T-helper 1 cell treated with Interleukin-12 subunit alpha and Interleukin-12 subunit beta and Interleukin-4 antibody, amounts not matched to agents 30 μg/mL and 1 μg/mL, for 36 hours (primary cell): ENCODE results near the gene B4GALNT1.
"Not testable (repeated sequence)": the region's sequence is repeated elsewhere in the genome, so short reads cannot be mapped to it uniquely, and the experiment has no call there.

Experiments used
- H3K27ac Mint-ChIP-seq: one replicate; pipeline ENCODE4 v1.8.0; 2021; ENCODE audit warnings: mild to moderate bottlenecking, mixed read lengths
- H3K27me3 Mint-ChIP-seq: one replicate; pipeline ENCODE4 v1.8.0; 2021; ENCODE audit warnings: low read depth, mixed read lengths
- H3K36me3 Mint-ChIP-seq: one replicate; pipeline ENCODE4 v1.8.0; 2021; ENCODE audit warnings: low read depth, mixed read lengths
- H3K4me1 Mint-ChIP-seq: one replicate; pipeline ENCODE4 v1.8.0; 2021; ENCODE audit warnings: low read depth, mixed read lengths
- H3K4me3 Mint-ChIP-seq: one replicate; pipeline ENCODE4 v1.8.0; 2021; ENCODE audit warnings: mild to moderate bottlenecking, moderate library complexity, mixed read lengths
- H3K9me3 Mint-ChIP-seq: one replicate; pipeline ENCODE4 v1.8.0; 2021; ENCODE audit warnings: mixed read lengths

Gene B4GALNT1

GRCh38 chr12:57632958-57633840 lies at the start of gene B4GALNT1:
B4GALNT1 (minus strand) TSS chr12:57633201; CDS start chr12:57632132, 1,069 bp downstream.
- Mint-ChIP-seq H3K9me3 (no peaks in the 10 kb centered on the region), H3K27ac (no peak within 1 kb of the TSS), H3K27me3 (peaks cover 69% of the 10 kb centered on the region), H3K4me3 (peak within 1 kb of the TSS; percentile 73), H3K36me3 (no peaks in the 10 kb centered on the region), H3K4me1 (peaks cover 8% of the 10 kb centered on the region)

DNA sequence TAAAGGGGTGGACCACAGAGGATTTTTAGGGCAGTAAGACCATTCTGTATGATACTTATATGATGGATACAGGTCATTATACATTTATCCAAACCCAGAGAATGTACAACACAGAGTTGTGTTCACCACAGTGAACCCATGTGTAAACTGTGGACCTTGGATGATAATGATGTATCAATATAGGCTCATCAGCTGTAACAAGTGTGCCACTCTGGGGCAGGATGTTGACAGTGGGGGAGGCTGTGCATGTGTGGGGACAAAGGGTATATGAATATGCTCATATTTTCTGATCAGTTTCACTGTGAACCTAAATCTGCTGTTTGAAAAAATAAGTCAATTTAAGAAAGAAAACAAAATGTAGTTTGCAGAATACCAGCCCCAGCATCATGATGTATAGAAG lies 46.7 kb upstream of the B4GALNT1 start:
- Mint-ChIP-seq H3K36me3 (no peaks in the 10 kb centered on the region), H3K4me1 (no peaks in the 10 kb centered on the region), H3K4me3 (no peak overlapping the region), H3K9me3 (no peaks in the 10 kb centered on the region), H3K27ac (no peak overlapping the region), H3K27me3 (peaks cover 27% of the 10 kb centered on the region)

- H3K27ac Mint-ChIP-seq, H3K4me3 Mint-ChIP-seq, H3K9me3 Mint-ChIP-seq, H3K36me3 Mint-ChIP-seq, H3K4me1 Mint-ChIP-seq: not testable (repeated sequence)
- peaks cover 21% of the 10 kb centered on the region for H3K27me3 Mint-ChIP-seq
Measured at GRCh38 chr12:57677947-57678346, 44.9 kb upstream of the B4GALNT1 start.

GRCh38 chr12:57674691-57675090 lies 41.7 kb upstream of the B4GALNT1 start:
- no peaks in the 10 kb centered on the region for H3K4me1 Mint-ChIP-seq
- H3K9me3 Mint-ChIP-seq: no peaks in the 10 kb centered on the region
- peaks cover 18% of the 10 kb centered on the region for H3K27me3 Mint-ChIP-seq
- H3K4me3 Mint-ChIP-seq: no peak overlapping the region
- no peaks in the 10 kb centered on the region for H3K36me3 Mint-ChIP-seq
- H3K27ac Mint-ChIP-seq: no peak overlapping the region

DNA sequence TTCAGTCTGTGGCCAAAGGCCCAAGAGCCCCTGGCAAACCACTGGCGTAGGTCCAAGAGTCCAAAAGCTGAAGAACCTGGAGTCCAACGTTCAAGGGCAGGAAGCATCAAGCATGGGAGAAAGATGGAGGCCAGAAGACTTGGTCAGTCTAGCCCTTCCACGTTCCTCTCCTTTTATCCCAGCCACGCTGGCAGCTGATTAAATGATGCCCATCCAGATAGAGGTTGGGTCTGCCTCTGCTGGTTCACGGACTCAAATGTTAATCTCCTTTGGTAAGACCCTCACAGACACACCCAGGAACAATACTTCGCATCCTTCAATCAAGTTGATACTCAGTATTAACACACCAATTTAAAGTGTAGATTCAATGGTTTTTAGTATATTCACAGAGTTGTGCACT lies 39.8 kb upstream of the B4GALNT1 start:
- Mint-ChIP-seq H3K4me1 (no peaks in the 10 kb centered on the region), H3K27ac (no peak overlapping the region), H3K36me3 (no peaks in the 10 kb centered on the region), H3K27me3 (peaks cover 17% of the 10 kb centered on the region), H3K4me3 (no peak overlapping the region), H3K9me3 (no peaks in the 10 kb centered on the region)

GRCh38 chr12:57671811-57672210 lies 38.8 kb upstream of the B4GALNT1 start:
- peaks cover 12% of the 10 kb centered on the region for H3K27me3 Mint-ChIP-seq
- H3K4me1 Mint-ChIP-seq, H3K4me3 Mint-ChIP-seq, H3K27ac Mint-ChIP-seq, H3K36me3 Mint-ChIP-seq, H3K9me3 Mint-ChIP-seq: not testable (repeated sequence)

DNA sequence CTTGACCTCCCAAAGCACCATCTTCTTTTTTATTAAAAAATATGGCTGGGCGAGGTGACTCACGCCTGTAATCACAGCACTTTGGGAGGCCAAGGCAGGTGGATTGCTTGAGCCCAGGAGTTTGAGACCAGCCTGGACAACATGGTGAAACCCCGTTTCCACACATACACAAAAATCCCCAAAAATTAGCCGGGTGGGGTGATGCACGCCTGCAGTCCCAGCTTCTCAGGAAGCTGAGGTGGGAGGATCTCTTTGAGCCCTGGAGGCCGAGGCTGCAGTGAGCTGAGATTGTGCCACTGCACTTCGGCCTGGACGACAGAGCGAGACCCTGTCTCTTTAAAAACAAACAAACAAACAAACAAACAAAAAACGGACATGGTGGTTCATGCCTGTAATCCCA lies 36.7 kb upstream of the B4GALNT1 start:
- not testable (repeated sequence) for H3K36me3 Mint-ChIP-seq, H3K4me1 Mint-ChIP-seq, H3K27ac Mint-ChIP-seq, H3K4me3 Mint-ChIP-seq, H3K9me3 Mint-ChIP-seq
- H3K27me3 Mint-ChIP-seq: peaks cover 11% of the 10 kb centered on the region

- Mint-ChIP-seq H3K4me3 (no peak overlapping the region), H3K4me1 (no peaks in the 10 kb centered on the region), H3K27me3 (peaks cover 8% of the 10 kb centered on the region), H3K9me3 (peaks cover 5% of the 10 kb centered on the region), H3K36me3 (no peaks in the 10 kb centered on the region), H3K27ac (no peak overlapping the region)
Measured at GRCh38 chr12:57666897-57667296, 33.9 kb upstream of the B4GALNT1 start.

- H3K27me3 Mint-ChIP-seq, H3K4me1 Mint-ChIP-seq, H3K27ac Mint-ChIP-seq, H3K36me3 Mint-ChIP-seq, H3K4me3 Mint-ChIP-seq: not testable (repeated sequence)
- H3K9me3 Mint-ChIP-seq: peaks cover 14% of the 10 kb centered on the region
Measured at GRCh38 chr12:57665066-57665820, 32.2 kb upstream of the B4GALNT1 start.

DNA sequence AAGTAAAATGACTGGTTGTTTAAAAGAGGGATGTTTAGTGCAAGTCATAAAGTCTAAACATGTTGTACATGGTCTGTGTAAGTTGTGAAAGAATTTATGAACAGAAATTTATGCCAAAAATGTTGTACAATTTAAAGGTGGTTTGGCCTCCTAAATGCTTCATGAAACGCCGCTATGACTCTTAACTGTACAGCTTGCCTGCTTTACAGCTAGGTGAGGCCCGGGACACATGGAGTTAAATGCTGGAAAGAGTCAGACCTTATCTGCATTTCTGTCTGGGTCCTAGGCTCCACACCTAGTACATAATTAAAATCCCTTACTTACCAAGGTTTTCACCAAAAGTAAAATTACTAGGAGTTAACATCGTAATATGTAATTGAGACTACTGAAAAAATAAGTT lies 28.4 kb upstream of the B4GALNT1 start:
- no peaks in the 10 kb centered on the region for H3K4me1 Mint-ChIP-seq
- no peak overlapping the region for H3K27ac Mint-ChIP-seq
- no peak overlapping the region for H3K4me3 Mint-ChIP-seq
- H3K9me3 Mint-ChIP-seq: peaks cover 14% of the 10 kb centered on the region
- H3K36me3 Mint-ChIP-seq: no peaks in the 10 kb centered on the region
- peaks cover 4% of the 10 kb centered on the region for H3K27me3 Mint-ChIP-seq

GRCh38 chr12:57658890-57659289 lies 25.9 kb upstream of the B4GALNT1 start:
- Mint-ChIP-seq H3K9me3 (peaks cover 19% of the 10 kb centered on the region), H3K27me3 (peaks cover 4% of the 10 kb centered on the region), H3K27ac (no peak overlapping the region), H3K4me3 (no peak overlapping the region), H3K36me3 (no peaks in the 10 kb centered on the region), H3K4me1 (no peaks in the 10 kb centered on the region)

DNA sequence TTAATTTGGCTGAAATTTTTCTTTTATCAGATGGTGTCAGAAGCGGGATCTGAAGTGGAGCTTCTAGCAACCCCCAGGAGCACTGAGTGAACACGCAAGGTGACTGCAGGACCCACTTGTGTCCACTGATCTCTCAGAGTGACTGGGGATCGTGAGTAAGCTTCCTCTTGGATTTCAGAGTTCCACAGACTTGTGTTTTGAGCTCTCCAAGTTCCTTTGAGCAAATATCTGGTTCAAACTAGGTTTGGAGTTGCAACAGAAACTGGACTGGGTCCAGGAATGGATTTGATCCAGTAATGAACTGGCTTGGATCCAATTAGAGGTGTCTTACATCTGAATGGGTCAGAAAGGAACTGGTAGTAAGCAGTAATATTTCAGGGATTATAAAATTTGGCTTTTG lies 24.7 kb upstream of the B4GALNT1 start:
- Mint-ChIP-seq H3K36me3 (no peaks in the 10 kb centered on the region), H3K4me3 (no peak overlapping the region), H3K27ac (no peak overlapping the region), H3K4me1 (no peaks in the 10 kb centered on the region), H3K9me3 (peaks cover 22% of the 10 kb centered on the region), H3K27me3 (peaks cover 4% of the 10 kb centered on the region)

DNA sequence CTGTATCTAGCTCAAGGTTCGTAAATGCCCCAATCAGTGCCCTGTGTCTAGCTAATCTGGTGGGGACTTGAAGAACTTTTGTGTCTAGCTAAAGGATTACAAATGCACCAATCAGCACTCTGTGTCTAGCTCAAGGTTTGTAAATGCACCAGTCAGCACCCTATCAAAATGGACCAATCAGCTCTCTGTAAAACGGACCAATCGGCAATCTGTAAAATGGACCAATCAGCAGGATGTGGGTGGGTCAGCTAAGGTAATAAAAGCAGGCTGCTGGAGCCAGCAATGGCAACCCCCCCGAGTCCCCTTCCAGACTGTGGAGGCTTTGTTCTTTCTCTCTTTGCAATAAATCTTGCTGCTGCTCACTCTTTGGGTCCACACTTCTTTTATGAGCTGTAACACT lies 23.4 kb upstream of the B4GALNT1 start:
- H3K9me3 Mint-ChIP-seq: peaks cover 23% of the 10 kb centered on the region
- not testable (repeated sequence) for H3K36me3 Mint-ChIP-seq, H3K4me1 Mint-ChIP-seq, H3K27ac Mint-ChIP-seq, H3K27me3 Mint-ChIP-seq, H3K4me3 Mint-ChIP-seq

DNA sequence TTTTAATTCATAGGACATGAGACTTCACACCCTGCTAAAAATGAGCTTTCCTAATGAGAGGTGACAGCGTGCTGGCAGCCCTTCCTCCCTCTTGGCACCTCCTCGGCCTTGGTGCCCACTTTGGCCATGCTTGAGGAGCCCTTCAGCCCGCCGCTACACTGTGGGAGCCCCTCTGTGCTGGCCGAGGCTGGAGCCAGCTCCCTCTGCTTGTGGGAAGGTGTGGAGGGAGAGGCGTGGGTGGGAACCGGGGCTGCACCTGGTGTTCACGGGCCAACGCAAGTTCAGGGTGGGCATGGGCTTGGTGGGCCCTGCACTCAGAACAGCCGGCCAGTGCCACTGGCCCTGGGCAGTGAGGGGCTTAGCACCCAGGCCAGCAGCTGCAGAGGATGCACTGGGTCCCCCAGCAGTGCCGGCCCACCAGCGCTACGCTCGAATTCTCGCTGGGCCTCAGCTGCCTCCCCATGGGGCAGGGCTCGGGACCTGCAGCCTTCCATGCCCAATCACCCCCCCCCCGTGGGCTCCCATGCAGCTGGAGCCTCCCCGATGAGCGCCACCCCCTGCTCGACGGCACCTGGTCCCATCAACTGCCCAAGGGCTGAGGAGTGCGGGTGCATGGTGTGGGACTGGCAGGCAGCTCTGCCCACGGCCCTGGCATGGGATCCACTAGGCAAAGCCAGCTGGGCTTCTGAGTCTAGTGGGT lies 22.7 kb upstream of the B4GALNT1 start:
- Mint-ChIP-seq H3K27ac (no peak overlapping the region), H3K36me3 (no peaks in the 10 kb centered on the region), H3K27me3 (peaks cover 4% of the 10 kb centered on the region), H3K4me3 (no peak overlapping the region), H3K4me1 (no peaks in the 10 kb centered on the region), H3K9me3 (peaks cover 17% of the 10 kb centered on the region)

GRCh38 chr12:57654042-57654441 lies 21.0 kb upstream of the B4GALNT1 start:
- Mint-ChIP-seq H3K4me1 (no peaks in the 10 kb centered on the region), H3K36me3 (no peaks in the 10 kb centered on the region), H3K27me3 (peaks cover 4% of the 10 kb centered on the region), H3K27ac (no peak overlapping the region), H3K4me3 (no peak overlapping the region), H3K9me3 (peaks cover 17% of the 10 kb centered on the region)
